Body of pancreas (tissue), 4 donors: Measurements from ENCODE around the gene ANTXR1. TPM values are rescaled to one million over a fixed set of nuclear protein-coding genes. Genes with fewer than 3 reads are reported as not detected.

Experiments
- ATAC-seq: fragments of 150-250 bp; one replicate; pipeline ENCODE4 v1.9.1; 2016
- DNase-seq, 4 donors: peaks; one replicate each; pipeline ENCODE4 v3.0.0-alpha.2; 2019
- H3K27ac ChIP-seq, 4 donors: fragments of 200-600 bp; sonication (generic); 1 replicate in 3 of 4; 2 replicates in 1 of 4; pipeline versions ENCODE4 v1.5.1 to v1.6.1; 2016 to 2019; ENCODE audit warnings: mild to moderate bottlenecking in 1 of 4, mixed read lengths in 1 of 4, moderate library complexity in 1 of 4
- H3K27me3 ChIP-seq, 2 donors: fragments of 200-600 bp; sonication (generic); one replicate each; pipeline ENCODE4 v1.6.0; 2016; ENCODE audit warnings: mild to moderate bottlenecking in 1 of 2
- H3K36me3 ChIP-seq, 2 donors: fragments of 200-600 bp; sonication (generic); replicated peaks in 1 of 2; 2 replicates each; pipeline ENCODE4 v1.5.1; 2016; ENCODE audit warnings: low read depth in 2 of 2; ENCODE audit not compliant: insufficient read depth in 1 of 2
- H3K4me1 ChIP-seq: fragments of 200-600 bp; sonication (generic); one replicate; pipeline ENCODE4 v1.6.0; 2016
- H3K4me3 ChIP-seq, 2 donors: fragments of 200-600 bp; sonication (generic); 1 replicate in 1 of 2; 2 replicates in 1 of 2; pipeline ENCODE4 v1.5.1; 2016 to 2019
- H3K9me3 ChIP-seq, 3 donors: fragments of 200-600 bp; sonication (generic); 1 replicate in 2 of 3; 2 replicates in 1 of 3; pipeline ENCODE4 v1.5.1; 2016
- CTCF ChIP-seq, 7 experiments: fragments of 450-650 bp in 4 of 7; fragments of 200-600 bp in 3 of 7; sonication (generic) in 3 of 7; IDR thresholded peaks; one replicate each; pipeline ENCODE4 v1.5.1; 2016 to 2019; ENCODE audit warnings: antibody characterized with exemption in 7 of 7
- POLR2A ChIP-seq, 3 donors: fragments of 450-650 bp; IDR thresholded peaks; one replicate each; pipeline ENCODE4 v1.6.1; 2016; ENCODE audit warnings: antibody characterized with exemption in 3 of 3, mild to moderate bottlenecking in 2 of 3
- WGBS, 2 donors: methylation state at CpG; one replicate each; pipeline ENCODE4 v1.1.5; 2017; 5-methylcytosine and 5-hydroxymethylcytosine counted together
- intact Hi-C: fragments of 100-400 bp; cut with DNase I; formaldehyde crosslinking; loops from one replicate; pipeline ENCODE4 v1.15.1; 2023
- total RNA-seq, 2 donors: library from RNA; depleted of rRNA; stranded (reverse); fragments of >200 nt; gene quantifications; one replicate each; pipeline ENCODE4 v1.1.0, GENCODE V29; 2016

The ANTXR1 gene
- total RNA-seq, 2 donors from 2014 or later, result 9.3 to 11.2 TPM

- DNase-seq (no peak), ATAC-seq (no peak)
- Histone ChIP-seq H3K27ac (no peak overlapping the region), H3K4me1 (no peaks in the 10 kb centered on the region), H3K9me3 (no peaks in the 10 kb centered on the region), H3K36me3 (no peaks in the 10 kb centered on the region), H3K4me3 (no peak overlapping the region), H3K27me3 (no peaks in the 10 kb centered on the region)
- no peak for TF ChIP-seq POLR2A (IDR thresholded peaks at IDR 0.05)
- TF ChIP-seq CTCF (IDR thresholded peaks at IDR 0.05), result no peak
- WGBS, 2 donors, result 88 to 94% methylated on average over 2 of the region's 2 CpGs
- intact Hi-C loops, result no loop called here
These were observed 40.5 kb downstream of the ANTXR1 start for GRCh38 chr2:69053416-69053965.

GRCh38 chr2:69054431-69054830 lies 41.5 kb downstream of the ANTXR1 start:
- TF ChIP-seq CTCF (IDR thresholded peaks at IDR 0.05), result no peak
- no peak for TF ChIP-seq POLR2A (IDR thresholded peaks at IDR 0.05)
- intact Hi-C loops, result no loop called here
- H3K27ac ChIP-seq, result no peak overlapping the region
- DNase-seq, result no peak
- no peak for ATAC-seq
- no peaks in the 10 kb centered on the region for H3K4me1 ChIP-seq
- H3K36me3 ChIP-seq, result no peaks in the 10 kb centered on the region
- no peaks in the 10 kb centered on the region for H3K9me3 ChIP-seq
- H3K4me3 ChIP-seq, result no peak overlapping the region
- H3K27me3 ChIP-seq, result no peaks in the 10 kb centered on the region
- WGBS, 2 donors, result 76 to 92% methylated on average over 2 of the region's 2 CpGs

- H3K9me3 ChIP-seq, result no peaks in the 10 kb centered on the region
- no peaks in the 10 kb centered on the region for H3K36me3 ChIP-seq
- no peaks in the 10 kb centered on the region for H3K27me3 ChIP-seq
- H3K4me1 ChIP-seq, result no peaks in the 10 kb centered on the region
- intact Hi-C loops, result no loop called here
- H3K4me3 ChIP-seq, result no peak overlapping the region
- DNase-seq (no peak), ATAC-seq (no peak)
- no peak overlapping the region for H3K27ac ChIP-seq
- 83% methylated on average over 2 of the region's 2 CpGs for WGBS, 2 donors
- TF ChIP-seq CTCF (IDR thresholded peaks at IDR 0.05), result no peak
- no peak for TF ChIP-seq POLR2A (IDR thresholded peaks at IDR 0.05)
These were observed 42.9 kb downstream of the ANTXR1 start for GRCh38 chr2:69055688-69056470.

GRCh38 chr2:69057660-69058059 lies 44.7 kb downstream of the ANTXR1 start:
- TF ChIP-seq CTCF (IDR thresholded peaks at IDR 0.05) (no peak), POLR2A (IDR thresholded peaks at IDR 0.05) (no peak)
- H3K4me1 ChIP-seq, result peaks cover 6% of the 10 kb centered on the region
- no peak for ATAC-seq
- H3K36me3 ChIP-seq, result no peaks in the 10 kb centered on the region
- intact Hi-C loops, result no loop called here
- H3K27ac ChIP-seq, result no peak overlapping the region
- H3K9me3 ChIP-seq, result no peaks in the 10 kb centered on the region
- DNase-seq, result no peak
- WGBS, 2 donors, result 50 to 56% methylated on average over 3 of the region's 3 CpGs
- no peaks in the 10 kb centered on the region for H3K27me3 ChIP-seq
- no peak overlapping the region for H3K4me3 ChIP-seq
